Neuronal stem cell (in vitro differentiated cells): ENCODE measurements around the gene SUV39H1.

Experiments
- DNase-seq: peaks from one replicate; pipeline ENCODE4 v3.0.0-alpha.2; 2013; ENCODE audit warnings: low spot score
- H2AFZ ChIP-seq: one replicate; pipeline ENCODE4 v1.6.1; 2013; ENCODE audit warnings: mild to moderate bottlenecking, low read length, inconsistent platforms
- H2AK5ac ChIP-seq: 2 replicates; pipeline ENCODE4 v1.6.1; 2013; ENCODE audit warnings: low read depth, mild to moderate bottlenecking, inconsistent platforms, low read length, moderate library complexity, mixed read lengths
- H2BK120ac ChIP-seq: 2 replicates; pipeline ENCODE4 v1.6.1; 2013; ENCODE audit warnings: low read depth, mild to moderate bottlenecking, inconsistent platforms, low read length, moderate library complexity, mixed read lengths
- H2BK12ac ChIP-seq: one replicate; pipeline ENCODE4 v1.6.1; 2013; ENCODE audit warnings: low read length, inconsistent platforms
- H2BK15ac ChIP-seq: 2 replicates; pipeline ENCODE4 v1.6.1; 2013; ENCODE audit warnings: mild to moderate bottlenecking, low read length, inconsistent platforms, mixed read lengths
- H2BK5ac ChIP-seq: one replicate; pipeline ENCODE4 v1.6.1; 2013; ENCODE audit warnings: inconsistent platforms, mild to moderate bottlenecking, low read length, moderate library complexity
- H3K14ac ChIP-seq: one replicate; pipeline ENCODE4 v1.6.1; 2013; ENCODE audit warnings: low read length, inconsistent platforms
- H3K18ac ChIP-seq: 2 replicates; pipeline ENCODE4 v1.6.1; 2013; ENCODE audit warnings: low read length, inconsistent platforms
- H3K23ac ChIP-seq: 2 replicates; pipeline ENCODE4 v1.6.1; 2013; ENCODE audit warnings: low read depth, mild to moderate bottlenecking, mixed read lengths, low read length, inconsistent platforms; ENCODE audit not compliant: poor library complexity
- H3K27ac ChIP-seq: replicated peaks from 3 replicates; pipeline ENCODE4 v1.5.1; 2013; ENCODE audit warnings: low read length, inconsistent platforms
- H3K27me3 ChIP-seq, 3 experiments: 2 replicates each; pipeline ENCODE4 v1.6.1; 2013; ENCODE audit warnings: low read length in 3 of 3, mild to moderate bottlenecking in 2 of 3, inconsistent platforms in 1 of 3, low read depth in 1 of 3, mixed read lengths in 1 of 3, moderate library complexity in 1 of 3; ENCODE audit not compliant: control insufficient read depth in 3 of 3, insufficient read depth in 3 of 3
- H3K36me3 ChIP-seq, 2 donors: replicated peaks in 1 of 2; 2 replicates each; pipeline ENCODE4 v1.6.1; 2013; ENCODE audit warnings: low read length in 2 of 2; ENCODE audit not compliant: control insufficient read depth in 2 of 2, insufficient read depth in 2 of 2
- H3K4ac ChIP-seq: 2 replicates; pipeline ENCODE4 v1.6.1; 2013; ENCODE audit warnings: inconsistent platforms, mild to moderate bottlenecking, low read length, moderate library complexity
- H3K4me1 ChIP-seq, 2 donors: 1 replicate in 1 of 2; 2 replicates in 1 of 2; pipeline ENCODE4 v1.6.1; 2013; ENCODE audit warnings: low read length in 2 of 2, low read depth in 1 of 2; ENCODE audit not compliant: control insufficient read depth in 2 of 2, insufficient read depth in 1 of 2
- H3K4me2 ChIP-seq: one replicate; pipeline ENCODE4 v1.6.1; 2013; ENCODE audit warnings: mild to moderate bottlenecking, low read length, inconsistent platforms; ENCODE audit not compliant: insufficient read depth, poor library complexity, severe bottlenecking
- H3K4me3 ChIP-seq, 2 donors: 2 replicates each; pipeline ENCODE4 v1.5.1; 2013; ENCODE audit warnings: low read length in 2 of 2, mild to moderate bottlenecking in 2 of 2, inconsistent platforms in 1 of 2, moderate library complexity in 1 of 2
- H3K79me1 ChIP-seq: one replicate; pipeline ENCODE4 v1.6.1; 2013; ENCODE audit warnings: low read depth, mild to moderate bottlenecking, inconsistent platforms, low read length, moderate library complexity
- H3K9ac ChIP-seq: one replicate; pipeline ENCODE4 v1.6.1; 2013; ENCODE audit warnings: mild to moderate bottlenecking, low read depth, low read length, inconsistent platforms; ENCODE audit not compliant: poor library complexity
- H3K9me3 ChIP-seq, 2 donors: replicated peaks in 1 of 2; 2 replicates each; pipeline versions ENCODE3 to v1.6.1; 2013; ENCODE audit warnings: low read length in 2 of 2, mild to moderate bottlenecking in 2 of 2, inconsistent platforms in 1 of 2, low read depth in 1 of 2, mixed read lengths in 1 of 2, moderate library complexity in 1 of 2; ENCODE audit not compliant: control insufficient read depth in 2 of 2, insufficient read depth in 1 of 2
- H4K8ac ChIP-seq: one replicate; pipeline ENCODE4 v1.6.1; 2013; ENCODE audit warnings: low read depth, mild to moderate bottlenecking, inconsistent platforms, low read length, moderate library complexity
- H4K91ac ChIP-seq: one replicate; pipeline ENCODE4 v1.6.1; 2013; ENCODE audit warnings: low read length, low read depth, mild to moderate bottlenecking, inconsistent platforms; ENCODE audit not compliant: poor library complexity
- WGBS, 2 donors: extraction: QIAGEN DNeasy Blood & Tissue Kit; methylation state at CpG; one replicate each; pipeline ENCODE4 v1.1.7; 2013; ENCODE audit warnings: missing lambda C conversion rate in 2 of 2, mixed read lengths in 1 of 2; ENCODE audit not compliant: insufficient read length in 2 of 2, insufficient replicate concordance in 1 of 2; ENCODE audit errors: extremely low coverage in 2 of 2; 5-methylcytosine and 5-hydroxymethylcytosine counted together

The SUV39H1 gene

GRCh38 chrX:48749182-48749581 lies 52.6 kb downstream of the SUV39H1 start:
- Histone ChIP-seq H2AK5ac (no peak overlapping the region), H3K4me3 (no peak overlapping the region), H2BK12ac (no peak overlapping the region), H3K18ac (no peak overlapping the region), H4K8ac (no peak overlapping the region), H3K4me1 (no peaks in the 10 kb centered on the region), H2AFZ (no peak overlapping the region), H3K23ac (no peak overlapping the region), H3K9me3 (no peaks in the 10 kb centered on the region), H3K27me3 (peaks cover 0 to 5% (median 0%) of the 10 kb centered on the region in 3 experiments), H3K27ac (no peak overlapping the region), H3K36me3 (no peaks in the 10 kb centered on the region), H3K79me1 (no peaks in the 10 kb centered on the region), H3K14ac (no peak overlapping the region), H2BK5ac (no peak overlapping the region), H2BK120ac (no peak overlapping the region), H4K91ac (no peak overlapping the region), H3K9ac (no peak overlapping the region), H3K4ac (no peak overlapping the region), H3K4me2 (no peak overlapping the region), H2BK15ac (no peak overlapping the region)
- no CpG with 5 or more reads among the region's 5 CpGs for WGBS, 2 donors
- DNase-seq: no peak

- H3K4ac ChIP-seq: no peak overlapping the region
- H3K4me1 ChIP-seq: no peaks in the 10 kb centered on the region
- no peak overlapping the region for H3K4me2 ChIP-seq
- H4K91ac ChIP-seq: no peak overlapping the region
- no peak overlapping the region for H2BK15ac ChIP-seq
- peaks cover 0 to 13% (median 0%) of the 10 kb centered on the region in 3 experiments for H3K27me3 ChIP-seq
- H4K8ac ChIP-seq: no peak overlapping the region
- H3K79me1 ChIP-seq: no peaks in the 10 kb centered on the region
- H2AK5ac ChIP-seq: no peak overlapping the region
- H3K27ac ChIP-seq: no peak overlapping the region
- H3K36me3 ChIP-seq: no peaks in the 10 kb centered on the region
- no peak overlapping the region for H3K18ac ChIP-seq
- no CpG with 5 or more reads among the region's 3 CpGs for WGBS, 2 donors
- no peak overlapping the region for H2BK12ac ChIP-seq
- no peak for DNase-seq
- no peak overlapping the region for H2BK5ac ChIP-seq
- no peaks in the 10 kb centered on the region for H3K9me3 ChIP-seq
- no peak overlapping the region for H2AFZ ChIP-seq
- H2BK120ac ChIP-seq: no peak overlapping the region
- no peak overlapping the region for H3K23ac ChIP-seq
- H3K4me3 ChIP-seq: no peak overlapping the region
- H3K9ac ChIP-seq: no peak overlapping the region
- no peak overlapping the region for H3K14ac ChIP-seq
These were observed 54.8 kb downstream of the SUV39H1 start for GRCh38 chrX:48751343-48751742.

GRCh38 chrX:48752498-48752897 lies 56.0 kb downstream of the SUV39H1 start:
- no peak overlapping the region for H2BK12ac ChIP-seq
- H2BK15ac ChIP-seq: no peak overlapping the region
- H3K14ac ChIP-seq: no peak overlapping the region
- no peak overlapping the region for H3K18ac ChIP-seq
- peaks cover 0 to 14% (median 0%) of the 10 kb centered on the region in 3 experiments for H3K27me3 ChIP-seq
- H3K9ac ChIP-seq: no peak overlapping the region
- H3K4ac ChIP-seq: no peak overlapping the region
- H3K36me3 ChIP-seq: no peaks in the 10 kb centered on the region
- no peak overlapping the region for H3K27ac ChIP-seq
- no peak overlapping the region for H2BK5ac ChIP-seq
- H3K4me2 ChIP-seq: no peak overlapping the region
- no peak overlapping the region for H2AK5ac ChIP-seq
- no peak overlapping the region for H3K23ac ChIP-seq
- no CpG with 5 or more reads among the region's 7 CpGs for WGBS, 2 donors
- no peak overlapping the region for H3K4me3 ChIP-seq
- no peak for DNase-seq
- no peaks in the 10 kb centered on the region for H3K4me1 ChIP-seq
- H3K9me3 ChIP-seq: no peaks in the 10 kb centered on the region
- no peak overlapping the region for H2BK120ac ChIP-seq
- no peak overlapping the region for H4K91ac ChIP-seq
- H4K8ac ChIP-seq: no peak overlapping the region
- no peak overlapping the region for H2AFZ ChIP-seq
- no peaks in the 10 kb centered on the region for H3K79me1 ChIP-seq

GRCh38 chrX:48753708-48754228 lies 57.2 kb downstream of the SUV39H1 start:
- H4K8ac ChIP-seq: no peak overlapping the region
- H3K4me3 ChIP-seq: no peak overlapping the region
- no peak overlapping the region for H4K91ac ChIP-seq
- no peak overlapping the region for H3K4ac ChIP-seq
- no peak for DNase-seq
- H2BK15ac ChIP-seq: no peak overlapping the region
- H3K36me3 ChIP-seq: no peaks in the 10 kb centered on the region
- H2BK12ac ChIP-seq: no peak overlapping the region
- peaks cover 0 to 21% (median 0%) of the 10 kb centered on the region in 3 experiments for H3K27me3 ChIP-seq
- no peak overlapping the region for H2AK5ac ChIP-seq
- H3K9ac ChIP-seq: no peak overlapping the region
- no peak overlapping the region for H2AFZ ChIP-seq
- H2BK5ac ChIP-seq: no peak overlapping the region
- H3K4me1 ChIP-seq: no peaks in the 10 kb centered on the region
- H3K14ac ChIP-seq: no peak overlapping the region
- no CpG with 5 or more reads among the region's 8 CpGs for WGBS, 2 donors
- H3K4me2 ChIP-seq: no peak overlapping the region
- no peak overlapping the region for H3K18ac ChIP-seq
- H3K27ac ChIP-seq: no peak overlapping the region
- H3K9me3 ChIP-seq: no peaks in the 10 kb centered on the region
- H3K79me1 ChIP-seq: no peaks in the 10 kb centered on the region
- no peak overlapping the region for H3K23ac ChIP-seq
- no peak overlapping the region for H2BK120ac ChIP-seq
